CD4-positive, CD25-positive, alpha-beta regulatory T cell (primary cell): ENCODE data around the gene LYST. TPM values are rescaled to one million over a fixed set of nuclear protein-coding genes. Genes with fewer than 3 reads are reported as not detected.
"Not testable (repeated sequence)": the region's sequence is repeated elsewhere in the genome, so short reads cannot be mapped to it uniquely, and the experiment has no call there.

Source experiments
- ATAC-seq, 2 donors: fragments of 150-1000 bp; cut with Tn5 transposase; one replicate each; pipeline ENCODE4 v1.10.0; 2021; ENCODE audit warnings: low read depth in 2 of 2, moderate number of reproducible peaks in 2 of 2, moderate library complexity in 1 of 2
- DNase-seq, 3 donors: peaks; one replicate each; pipeline versions ENCODE4 v3.0.0 to v3.0.0-alpha.2; 2012 to 2022; ENCODE audit warnings: mixed read lengths in 1 of 3
- H3K27ac ChIP-seq: one replicate; pipeline ENCODE4 v1.7.0; 2013; ENCODE audit warnings: mild to moderate bottlenecking, low read length; ENCODE audit not compliant: insufficient read depth, poor library complexity, severe bottlenecking
- H3K27me3 ChIP-seq: one replicate; pipeline ENCODE4 v1.7.0; 2013; ENCODE audit warnings: low read length; ENCODE audit not compliant: control insufficient read depth, insufficient read depth
- H3K36me3 ChIP-seq: one replicate; pipeline ENCODE4 v1.7.0; 2013; ENCODE audit warnings: mild to moderate bottlenecking, low read length, moderate library complexity; ENCODE audit not compliant: control insufficient read depth, insufficient read depth
- H3K4me1 ChIP-seq: 2 replicates; pipeline ENCODE4 v1.7.0; 2013; ENCODE audit warnings: mild to moderate bottlenecking, low read length; ENCODE audit not compliant: insufficient read depth, control insufficient read depth, poor library complexity, severe bottlenecking
- H3K4me3 ChIP-seq: one replicate; pipeline ENCODE4 v1.7.0; 2013; ENCODE audit warnings: low read depth, mild to moderate bottlenecking, low read length, moderate library complexity
- H3K9me3 ChIP-seq, 2 experiments: 1 replicate in 1 of 2; 2 replicates in 1 of 2; pipeline ENCODE4 v1.7.0; 2013; ENCODE audit warnings: low read length in 2 of 2, mild to moderate bottlenecking in 1 of 2, moderate library complexity in 1 of 2; ENCODE audit not compliant: control insufficient read depth in 2 of 2
- H3K27ac Mint-ChIP-seq, 3 donors: one replicate each; pipeline ENCODE4 v1.8.0; 2020 to 2022; ENCODE audit warnings: mild to moderate bottlenecking in 3 of 3, mixed read lengths in 3 of 3, moderate library complexity in 2 of 3
- H3K27me3 Mint-ChIP-seq: one replicate; pipeline ENCODE4 v1.8.0; 2022; ENCODE audit warnings: mild to moderate bottlenecking, mixed read lengths
- H3K36me3 Mint-ChIP-seq: one replicate; pipeline ENCODE4 v1.8.0; 2020; ENCODE audit warnings: mixed read lengths
- H3K4me1 Mint-ChIP-seq, 4 donors: one replicate each; pipeline ENCODE4 v1.8.0; 2020 to 2022; ENCODE audit warnings: mixed read lengths in 4 of 4, mild to moderate bottlenecking in 1 of 4
- H3K4me3 Mint-ChIP-seq, 4 donors: one replicate each; pipeline ENCODE4 v1.8.0; 2020 to 2022; ENCODE audit warnings: mild to moderate bottlenecking in 4 of 4, mixed read lengths in 4 of 4, moderate library complexity in 3 of 4
- H3K9me3 Mint-ChIP-seq, 7 donors: one replicate each; pipeline ENCODE4 v1.8.0; 2020 to 2022; ENCODE audit warnings: mixed read lengths in 7 of 7, mild to moderate bottlenecking in 3 of 7, moderate library complexity in 2 of 7
- polyA plus RNA-seq, 4 donors: library from polyadenylated mRNA; unstranded; fragments of 300-500 nt; fragmentation: Illumina TruSeq; gene quantifications; one replicate each; pipeline ENCODE4 v1.2.3, GENCODE V29; 2021
- total RNA-seq: library from RNA; stranded (reverse); gene quantifications from one replicate; pipeline ENCODE4 v1.2.3, GENCODE V29; 2022

The LYST gene, protein sequence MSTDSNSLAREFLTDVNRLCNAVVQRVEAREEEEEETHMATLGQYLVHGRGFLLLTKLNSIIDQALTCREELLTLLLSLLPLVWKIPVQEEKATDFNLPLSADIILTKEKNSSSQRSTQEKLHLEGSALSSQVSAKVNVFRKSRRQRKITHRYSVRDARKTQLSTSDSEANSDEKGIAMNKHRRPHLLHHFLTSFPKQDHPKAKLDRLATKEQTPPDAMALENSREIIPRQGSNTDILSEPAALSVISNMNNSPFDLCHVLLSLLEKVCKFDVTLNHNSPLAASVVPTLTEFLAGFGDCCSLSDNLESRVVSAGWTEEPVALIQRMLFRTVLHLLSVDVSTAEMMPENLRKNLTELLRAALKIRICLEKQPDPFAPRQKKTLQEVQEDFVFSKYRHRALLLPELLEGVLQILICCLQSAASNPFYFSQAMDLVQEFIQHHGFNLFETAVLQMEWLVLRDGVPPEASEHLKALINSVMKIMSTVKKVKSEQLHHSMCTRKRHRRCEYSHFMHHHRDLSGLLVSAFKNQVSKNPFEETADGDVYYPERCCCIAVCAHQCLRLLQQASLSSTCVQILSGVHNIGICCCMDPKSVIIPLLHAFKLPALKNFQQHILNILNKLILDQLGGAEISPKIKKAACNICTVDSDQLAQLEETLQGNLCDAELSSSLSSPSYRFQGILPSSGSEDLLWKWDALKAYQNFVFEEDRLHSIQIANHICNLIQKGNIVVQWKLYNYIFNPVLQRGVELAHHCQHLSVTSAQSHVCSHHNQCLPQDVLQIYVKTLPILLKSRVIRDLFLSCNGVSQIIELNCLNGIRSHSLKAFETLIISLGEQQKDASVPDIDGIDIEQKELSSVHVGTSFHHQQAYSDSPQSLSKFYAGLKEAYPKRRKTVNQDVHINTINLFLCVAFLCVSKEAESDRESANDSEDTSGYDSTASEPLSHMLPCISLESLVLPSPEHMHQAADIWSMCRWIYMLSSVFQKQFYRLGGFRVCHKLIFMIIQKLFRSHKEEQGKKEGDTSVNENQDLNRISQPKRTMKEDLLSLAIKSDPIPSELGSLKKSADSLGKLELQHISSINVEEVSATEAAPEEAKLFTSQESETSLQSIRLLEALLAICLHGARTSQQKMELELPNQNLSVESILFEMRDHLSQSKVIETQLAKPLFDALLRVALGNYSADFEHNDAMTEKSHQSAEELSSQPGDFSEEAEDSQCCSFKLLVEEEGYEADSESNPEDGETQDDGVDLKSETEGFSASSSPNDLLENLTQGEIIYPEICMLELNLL (N-terminal part only)
- total RNA-seq = 32.5 TPM
- 10 to 100 TPM in 1 of 4 donors, 1 to 10 TPM in 3; 8.1 to 10.3 (median 9.2) TPM for polyA plus RNA-seq

DNA sequence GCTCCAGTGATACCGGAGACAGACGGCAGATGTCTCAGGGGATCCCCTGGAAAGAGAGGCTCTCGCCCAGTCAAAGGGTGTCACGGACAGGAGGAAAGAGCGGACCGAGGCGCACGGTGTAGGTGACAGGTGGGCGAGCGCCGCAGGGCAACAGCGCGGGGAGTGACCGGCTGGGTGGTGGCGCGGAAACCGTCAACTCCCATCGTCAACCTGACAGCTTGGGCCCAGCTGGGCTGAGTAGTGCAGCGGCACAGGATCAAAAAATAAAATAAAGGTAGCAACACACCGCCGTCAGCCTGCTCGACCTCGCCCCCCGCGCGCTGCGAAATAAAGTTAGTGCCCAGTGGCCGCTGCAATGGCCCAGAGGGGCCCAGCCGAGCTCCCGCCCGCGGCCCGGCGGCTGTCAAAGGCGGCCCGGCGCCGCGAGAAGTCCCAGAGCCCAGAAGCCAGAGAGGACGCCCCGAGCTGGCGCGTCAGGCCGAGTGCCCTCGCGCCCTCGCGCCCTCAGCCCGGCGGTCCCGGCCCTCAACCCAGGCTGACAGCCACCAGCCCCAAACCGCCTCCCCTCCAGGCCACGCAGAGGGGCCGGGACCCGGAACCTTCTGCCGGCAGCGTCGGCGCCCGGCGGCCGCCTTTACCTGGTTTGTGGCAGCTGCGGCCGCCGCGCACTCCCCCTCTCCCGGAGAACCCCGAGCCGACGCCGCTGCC lies at the start of gene LYST:
LYST (minus strand) TSS at position 702 of the 708 bp plus-strand sequence. CDS start 36,489 bp downstream, outside the sequence.
- peaks cover 18 to 67% (median 50%) of the 10 kb centered on the region in 4 donors for H3K4me1 Mint-ChIP-seq
- no peaks in the 10 kb centered on the region for H3K27me3 Mint-ChIP-seq
- no peaks in the 10 kb centered on the region for H3K36me3 Mint-ChIP-seq
- ATAC-seq (peak; percentile 36 to 40), DNase-seq (peak in 2 of 3 donors; percentile 39 to 66)
- H3K4me3 Mint-ChIP-seq = peak within 1 kb of the TSS; percentile 85 to 99 (median 98)
- Histone ChIP-seq H3K27ac (peak within 1 kb of the TSS; percentile 100), H3K4me1 (peaks cover 38% of the 10 kb centered on the region), H3K36me3 (peaks cover 2% of the 10 kb centered on the region), H3K9me3 (no peaks in the 10 kb centered on the region), H3K4me3 (peak within 1 kb of the TSS; percentile 97), H3K27me3 (no peaks in the 10 kb centered on the region)
- no peaks in the 10 kb centered on the region for H3K9me3 Mint-ChIP-seq
- H3K27ac Mint-ChIP-seq = peak within 1 kb of the TSS; percentile 95 to 99 (median 97)

- not testable (repeated sequence) for H3K27ac ChIP-seq
Measured at GRCh38 chr1:235915489-235915888, 48.8 kb upstream of the LYST start.

GRCh38 chr1:235913311-235913710 lies 46.6 kb upstream of the LYST start:
- Histone ChIP-seq H3K27ac (no peak overlapping the region), H3K4me1 (no peaks in the 10 kb centered on the region), H3K9me3 (no peaks in the 10 kb centered on the region), H3K27me3 (no peaks in the 10 kb centered on the region), H3K4me3 (no peak overlapping the region), H3K36me3 (no peaks in the 10 kb centered on the region)
- H3K27me3 Mint-ChIP-seq = peaks cover 13% of the 10 kb centered on the region
- peaks cover 0 to 8% (median 2%) of the 10 kb centered on the region in 4 donors for H3K4me1 Mint-ChIP-seq
- no peak for DNase-seq
- no peak overlapping the region for H3K4me3 Mint-ChIP-seq
- H3K36me3 Mint-ChIP-seq = peaks cover 4% of the 10 kb centered on the region
- ATAC-seq = no peak
- H3K9me3 Mint-ChIP-seq = no peaks in the 10 kb centered on the region
- no peak overlapping the region for H3K27ac Mint-ChIP-seq

More at GRCh38 chr1:235915489-235915888, 48.8 kb upstream of the LYST start:
- H3K4me3 ChIP-seq, H3K9me3 Mint-ChIP-seq, H3K27ac Mint-ChIP-seq, H3K27me3 ChIP-seq, ATAC-seq, H3K9me3 ChIP-seq, H3K36me3 ChIP-seq, H3K4me1 ChIP-seq, H3K27me3 Mint-ChIP-seq, H3K36me3 Mint-ChIP-seq, H3K4me3 Mint-ChIP-seq, DNase-seq, H3K4me1 Mint-ChIP-seq: not testable (repeated sequence)

- Mint-ChIP-seq H3K4me3 (no peak overlapping the region), H3K27me3 (peaks cover 20% of the 10 kb centered on the region), H3K27ac (no peak overlapping the region), H3K9me3 (no peaks in the 10 kb centered on the region), H3K36me3 (peaks cover 4% of the 10 kb centered on the region), H3K4me1 (peaks cover 0 to under 1% (median 0%) of the 10 kb centered on the region in 4 donors)
- Histone ChIP-seq H3K4me1 (no peaks in the 10 kb centered on the region), H3K9me3 (no peaks in the 10 kb centered on the region), H3K4me3 (no peak overlapping the region), H3K27me3 (no peaks in the 10 kb centered on the region), H3K27ac (no peak overlapping the region), H3K36me3 (no peaks in the 10 kb centered on the region)
- ATAC-seq (no peak), DNase-seq (no peak)
Measured at GRCh38 chr1:235911876-235912275, 45.2 kb upstream of the LYST start.

DNA sequence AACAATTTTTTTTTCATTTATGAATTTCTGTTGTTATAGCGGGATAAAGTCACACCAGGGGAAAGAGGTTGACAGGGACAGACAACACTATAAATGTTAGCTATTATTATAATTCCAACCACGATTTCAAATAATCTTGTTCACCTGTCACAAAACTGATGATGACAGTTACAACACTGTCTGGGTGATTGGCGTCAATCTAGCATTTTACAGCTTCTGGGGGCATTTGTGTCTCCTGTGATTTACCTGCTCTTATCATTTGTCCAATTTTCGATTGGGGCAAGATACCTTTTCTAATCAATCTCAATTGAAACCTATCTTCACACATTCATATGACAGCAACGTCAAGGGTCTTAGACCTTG lies 44.6 kb upstream of the LYST start:
- no peaks in the 10 kb centered on the region for H3K4me1 Mint-ChIP-seq
- no peak overlapping the region for H3K27ac ChIP-seq
- H3K4me3 ChIP-seq = no peak overlapping the region
- no peak for ATAC-seq
- H3K4me3 Mint-ChIP-seq = no peak overlapping the region
- no peaks in the 10 kb centered on the region for H3K9me3 Mint-ChIP-seq
- H3K27ac Mint-ChIP-seq = no peak overlapping the region
- peaks cover 4% of the 10 kb centered on the region for H3K36me3 Mint-ChIP-seq
- no peak for DNase-seq
- H3K36me3 ChIP-seq = no peaks in the 10 kb centered on the region
- no peaks in the 10 kb centered on the region for H3K9me3 ChIP-seq
- H3K4me1 ChIP-seq = no peaks in the 10 kb centered on the region
- H3K27me3 ChIP-seq = no peaks in the 10 kb centered on the region
- H3K27me3 Mint-ChIP-seq = peaks cover 23% of the 10 kb centered on the region

DNA sequence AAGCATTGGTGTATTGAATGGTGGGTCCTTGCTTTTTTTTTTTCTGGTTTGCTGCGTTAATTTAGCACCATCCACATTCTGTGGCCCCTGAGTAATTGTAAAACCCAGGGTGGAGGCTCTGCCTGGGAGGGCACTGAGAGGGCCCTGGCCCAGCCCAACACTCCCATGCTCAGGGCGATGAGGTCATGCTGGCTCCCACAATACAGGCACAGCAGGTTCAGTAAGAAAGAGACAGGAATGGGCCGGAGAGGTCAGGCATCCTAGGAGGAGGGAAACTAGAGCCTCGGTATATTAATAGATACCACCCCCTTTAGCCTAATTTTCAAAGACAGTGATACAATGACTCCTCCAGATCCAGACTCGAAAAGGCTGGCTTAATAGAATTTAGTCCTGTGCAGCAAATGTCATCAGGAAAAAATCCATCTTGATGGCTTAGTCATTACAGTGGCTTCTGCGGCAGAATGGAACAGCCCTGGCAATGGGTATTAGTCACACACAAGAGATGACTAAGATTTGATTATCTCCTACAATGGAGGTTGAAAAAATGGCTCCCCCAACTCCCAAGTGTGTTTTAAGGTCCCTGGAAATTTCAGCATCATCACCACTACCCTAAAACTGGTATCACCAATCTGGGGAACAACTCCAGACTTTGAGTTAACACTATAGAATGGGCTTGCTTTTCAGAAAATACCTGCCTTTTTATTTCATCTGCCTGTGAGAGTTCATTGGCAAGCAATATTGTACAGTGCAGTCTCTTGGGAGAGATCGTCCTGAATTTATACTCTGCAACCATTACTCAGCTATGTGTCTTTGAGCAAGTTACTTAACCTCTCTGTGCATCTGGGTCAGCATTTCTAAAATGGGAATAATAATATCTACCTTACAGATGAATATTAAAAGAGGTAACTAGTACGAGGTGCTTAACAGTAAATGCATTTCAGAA lies 43.9 kb upstream of the LYST start:
- Histone ChIP-seq H3K27ac (no peak overlapping the region), H3K27me3 (no peaks in the 10 kb centered on the region), H3K4me3 (no peak overlapping the region), H3K9me3 (no peaks in the 10 kb centered on the region), H3K36me3 (no peaks in the 10 kb centered on the region), H3K4me1 (no peaks in the 10 kb centered on the region)
- Mint-ChIP-seq H3K27me3 (peaks cover 23% of the 10 kb centered on the region), H3K36me3 (peaks cover 2% of the 10 kb centered on the region), H3K4me3 (no peak overlapping the region), H3K4me1 (no peaks in the 10 kb centered on the region), H3K27ac (no peak overlapping the region), H3K9me3 (no peaks in the 10 kb centered on the region)
- ATAC-seq (peak in 1 of 2 donors; percentile 39), DNase-seq (peak in 1 of 3 donors; percentile 18)
